ENCODE data around the gene SERINC3.
"Not testable (repeated sequence)": the region's sequence is repeated elsewhere in the genome, so short reads cannot be mapped to it uniquely, and the experiment has no call there.

Gene SERINC3

GRCh38 chr20:44521484-44522481, at the start of gene SERINC3:
TSS of gene SERINC3 (minus strand) at chr20:44522070. CDS start at chr20:44521951, 119 bp downstream.
- peak; percentile 89 to 96 (median 94) for DNase-seq

DNA sequence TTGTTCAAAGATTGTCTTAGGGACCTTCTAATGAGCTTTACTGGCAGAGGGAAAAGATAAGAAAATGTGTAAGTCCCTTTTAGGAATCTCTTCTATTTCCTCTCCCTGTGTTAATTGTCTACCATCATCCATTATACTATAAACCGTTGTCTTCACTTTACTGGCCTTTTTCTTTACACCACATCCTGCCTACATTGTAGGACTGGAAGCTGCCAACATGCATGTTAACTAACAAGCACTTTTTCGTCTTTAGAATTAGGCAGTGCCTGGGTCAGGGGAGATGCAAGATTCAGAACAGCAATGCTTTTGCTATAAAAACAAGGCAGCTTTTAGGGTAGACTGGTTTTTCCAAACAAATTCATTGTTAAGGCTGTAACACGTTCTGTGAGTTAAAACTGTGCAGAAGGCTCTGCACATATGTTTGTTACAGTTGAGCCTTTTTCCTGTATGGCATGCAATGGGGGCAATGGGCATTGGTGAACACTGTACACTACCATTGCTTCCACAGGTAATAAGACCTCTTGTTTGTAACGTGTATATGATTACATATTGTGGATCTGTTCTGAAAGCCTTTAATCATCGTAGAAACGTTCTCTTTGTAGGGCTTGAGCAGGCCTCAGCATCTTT, 49.6 kb upstream of the SERINC3 start:
- DNase-seq, result no peak

DNA sequence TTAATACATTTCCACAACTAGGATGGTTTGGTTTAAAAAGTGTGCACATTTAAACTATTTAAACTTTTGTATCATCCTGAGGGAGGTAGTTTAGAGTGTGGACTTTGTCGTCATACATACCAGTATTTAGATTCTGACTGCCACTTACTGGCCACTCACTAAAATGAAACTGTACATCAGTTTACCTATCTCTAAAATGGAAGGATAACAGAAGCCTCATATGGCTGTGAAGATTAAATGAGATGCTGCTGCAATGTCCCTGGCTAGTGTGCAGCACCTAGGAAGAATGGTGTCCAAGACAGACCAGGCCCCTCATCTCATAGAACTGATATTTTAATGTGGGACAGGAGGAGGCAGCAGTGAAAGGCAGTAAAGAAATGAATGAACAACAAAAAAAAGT, 48.5 kb upstream of the SERINC3 start:
- DNase-seq, result no peak

GRCh38 chr20:44566811-44567210, 44.9 kb upstream of the SERINC3 start:
- no peak for DNase-seq

DNA sequence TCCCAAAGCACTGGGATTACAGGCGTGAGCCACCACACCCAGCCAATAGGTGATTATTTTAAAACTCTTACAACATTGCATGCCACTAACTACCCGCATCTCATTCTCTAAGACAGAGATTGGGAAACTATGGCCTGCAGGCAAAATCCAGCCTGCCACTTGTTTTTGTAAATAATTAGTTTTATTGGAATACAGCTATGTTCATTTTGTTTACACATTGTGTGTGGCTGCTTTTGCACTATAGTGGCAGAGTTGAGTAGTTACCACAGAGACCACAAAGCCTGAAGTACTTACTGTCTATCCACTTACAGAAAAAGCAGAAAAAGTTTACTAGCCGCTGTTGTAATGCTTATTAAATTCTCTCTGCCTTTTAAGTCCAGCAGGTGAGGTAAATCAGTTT, 44.1 kb upstream of the SERINC3 start:
- no peak for DNase-seq

GRCh38 chr20:44561876-44562275, 40.0 kb upstream of the SERINC3 start:
- DNase-seq, result no peak

DNA sequence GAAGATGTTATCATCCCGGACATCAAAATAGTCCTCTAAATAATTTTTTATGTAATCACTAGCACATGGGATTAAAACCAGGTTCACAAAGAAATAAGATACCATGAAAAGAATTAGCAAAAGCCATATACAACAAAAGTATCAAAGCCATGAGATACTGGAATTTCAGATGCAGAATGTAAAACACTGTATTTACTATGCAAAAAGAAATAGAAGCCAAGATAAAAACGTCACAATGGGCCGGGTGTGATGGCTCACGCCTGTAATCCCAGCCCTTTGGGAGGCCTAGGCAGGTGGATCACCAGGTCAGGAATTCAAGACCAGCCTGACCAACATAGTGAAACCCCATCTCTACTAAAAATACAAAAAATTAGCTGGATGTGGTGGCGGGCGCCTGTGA, 38.9 kb upstream of the SERINC3 start:
- not testable (repeated sequence) for DNase-seq

DNA sequence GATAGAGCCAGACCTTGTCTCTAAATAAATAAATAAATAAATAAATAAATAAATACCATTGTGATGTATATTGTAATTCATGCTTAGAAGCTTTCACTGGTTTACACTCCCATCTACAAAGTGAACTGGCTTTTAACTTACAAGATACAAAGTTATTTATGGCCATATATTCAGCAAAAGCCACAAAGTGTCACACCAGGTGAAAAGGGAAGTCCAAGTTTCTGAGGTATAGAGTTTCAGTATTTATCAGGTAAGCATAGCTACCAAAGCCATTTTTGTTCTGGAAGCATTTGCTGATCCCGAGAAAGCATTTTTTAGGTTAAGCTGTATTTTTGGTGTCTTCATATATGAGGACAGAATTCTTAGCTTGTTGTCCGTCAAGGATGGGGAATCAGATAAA, 38.4 kb upstream of the SERINC3 start:
- no peak for DNase-seq

GRCh38 chr20:44559302-44559701, 37.4 kb upstream of the SERINC3 start:
- no peak for DNase-seq

- peak; percentile 10 to 80 (median 49) for DNase-seq
Observed at GRCh38 chr20:44552950-44553908, 31.4 kb upstream of the SERINC3 start.

- DNase-seq, result no peak
Observed at GRCh38 chr20:44552568-44552949, 30.7 kb upstream of the SERINC3 start.

- DNase-seq, result no peak
Observed at GRCh38 chr20:44552050-44552449, 30.2 kb upstream of the SERINC3 start.

GRCh38 chr20:44549123-44549522, 27.3 kb upstream of the SERINC3 start:
- DNase-seq, result no peak

GRCh38 chr20:44547419-44547818, 25.5 kb upstream of the SERINC3 start:
- DNase-seq, result no peak

- no peak for DNase-seq
Observed at GRCh38 chr20:44544263-44544662, 22.4 kb upstream of the SERINC3 start.

DNA sequence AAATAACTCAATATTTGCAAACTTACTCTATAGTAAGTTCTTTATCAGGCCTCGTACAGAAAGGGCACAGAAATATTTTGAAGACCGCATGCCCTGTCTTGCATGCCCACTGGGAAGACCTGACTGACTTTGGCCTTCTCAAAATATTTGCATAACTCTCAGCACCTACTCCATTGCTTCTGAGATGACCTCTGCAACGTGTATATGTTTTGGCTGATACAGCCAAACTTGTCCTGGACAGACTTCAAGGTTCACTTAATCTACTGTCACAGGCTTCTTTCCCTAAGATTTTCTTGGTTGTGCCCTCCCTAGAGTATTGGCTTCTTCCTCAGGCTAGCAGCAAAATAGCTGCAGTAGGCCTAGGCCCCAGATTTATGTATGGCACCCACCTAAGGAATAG, 21.5 kb upstream of the SERINC3 start:
- DNase-seq, result no peak

GRCh38 chr20:44542890-44543289, 21.0 kb upstream of the SERINC3 start:
- DNase-seq, result no peak

- no peak for DNase-seq
Observed at GRCh38 chr20:44541992-44542391, 20.1 kb upstream of the SERINC3 start.

- no peak for DNase-seq
Observed at GRCh38 chr20:44540834-44541233, 19.0 kb upstream of the SERINC3 start.

DNA sequence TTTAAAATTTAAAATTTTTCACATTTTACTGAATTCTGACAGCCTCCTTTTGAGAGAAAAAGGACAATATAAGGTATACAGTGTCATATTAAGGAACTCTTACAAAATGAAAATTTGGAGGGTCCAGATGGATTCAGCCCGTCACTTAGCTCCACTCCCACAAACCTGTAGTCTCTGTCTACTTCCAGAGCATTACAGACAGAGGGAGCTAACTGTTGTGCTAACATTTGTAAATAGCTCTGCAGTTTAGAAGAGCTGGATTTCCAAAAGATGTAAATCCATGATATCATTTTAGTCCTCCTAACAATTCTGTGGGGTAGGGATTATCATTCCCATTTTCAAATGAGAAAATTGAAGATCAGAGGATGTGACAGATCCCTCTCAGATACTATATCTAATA, 16.1 kb upstream of the SERINC3 start:
- no peak for DNase-seq

GRCh38 chr20:44536175-44536574, 14.3 kb upstream of the SERINC3 start:
- DNase-seq, result no peak

- no peak for DNase-seq
Observed at GRCh38 chr20:44533928-44534327, 12.1 kb upstream of the SERINC3 start.

DNA sequence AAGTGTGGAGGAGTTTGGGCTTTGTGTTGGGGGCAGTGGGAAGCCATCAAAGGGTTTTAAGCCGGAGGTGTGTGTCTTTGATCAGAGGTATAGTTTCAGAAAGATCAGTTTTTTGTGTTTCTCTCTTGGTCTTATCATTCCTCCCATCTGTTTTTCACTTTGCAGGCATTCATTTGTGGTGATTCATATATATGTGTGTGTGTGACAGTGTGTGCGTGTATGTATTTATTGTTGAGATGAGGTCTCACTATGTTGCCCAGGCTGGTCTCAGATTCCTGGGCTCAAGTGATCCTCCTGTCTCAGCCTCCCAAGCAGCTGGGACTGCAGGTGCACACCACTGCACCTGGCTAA, 11.1 kb upstream of the SERINC3 start:
- no peak for DNase-seq
